ENCODE results near the gene TPP1.

TPP1 gene

DNA sequence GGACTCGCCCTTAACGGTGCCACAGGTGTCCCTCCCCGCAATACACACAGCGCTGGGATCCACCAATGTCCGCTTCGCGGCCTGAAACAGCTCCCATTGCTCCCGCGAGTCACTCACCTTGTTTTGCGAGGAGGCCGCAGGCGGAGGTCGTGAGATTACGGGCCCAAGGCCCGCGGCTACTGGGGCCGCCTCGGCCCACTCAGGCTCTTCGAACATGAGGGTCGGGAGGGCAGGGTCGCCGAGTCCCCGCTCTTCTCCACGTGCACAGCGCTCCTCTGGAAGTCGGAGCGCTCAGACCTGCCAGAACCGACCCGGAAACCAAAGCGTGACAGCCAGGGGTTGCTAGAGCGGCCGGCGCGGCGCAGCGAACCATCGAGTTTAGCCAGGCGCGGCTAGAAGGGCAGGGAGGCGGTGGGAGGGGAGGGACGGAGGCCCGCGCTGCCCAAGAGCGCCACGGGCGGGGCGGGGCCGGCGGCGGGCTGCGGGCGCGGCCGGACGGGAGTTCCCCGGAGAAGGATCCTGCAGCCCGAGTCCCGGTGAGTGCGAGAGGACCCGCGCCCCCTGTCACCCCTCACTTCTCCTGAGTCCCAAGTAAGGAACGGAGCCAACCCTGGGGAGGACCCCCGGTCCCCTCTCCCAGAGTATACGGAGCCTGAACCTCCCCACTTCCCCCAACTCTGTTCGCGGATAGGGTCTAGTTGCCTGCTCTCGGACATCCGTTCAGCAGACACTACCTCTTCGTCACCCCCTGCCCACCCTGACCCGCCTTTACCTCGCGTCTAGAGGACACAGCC is 15.7 kb downstream of the TPP1 start, which contains the start of the genes ILK and RRP8:
Gene ILK, plus strand, starts transcription at position 488 of the 794 bp plus-strand sequence. CDS start 498 bp downstream, outside the sequence.
Gene RRP8, minus strand, starts transcription at position 330 of the 794 bp plus-strand sequence. Its CDS starts 114 bp downstream, at position 216.
- in situ Hi-C loops (cut with HindIII; ENCODE audit: low pct_ligation_motif_present, low pct_unique_long_range_greater_than_20kb, low sequenced_read_pairs): no loop called here
- DNase-seq: peak; percentile 84

DNA sequence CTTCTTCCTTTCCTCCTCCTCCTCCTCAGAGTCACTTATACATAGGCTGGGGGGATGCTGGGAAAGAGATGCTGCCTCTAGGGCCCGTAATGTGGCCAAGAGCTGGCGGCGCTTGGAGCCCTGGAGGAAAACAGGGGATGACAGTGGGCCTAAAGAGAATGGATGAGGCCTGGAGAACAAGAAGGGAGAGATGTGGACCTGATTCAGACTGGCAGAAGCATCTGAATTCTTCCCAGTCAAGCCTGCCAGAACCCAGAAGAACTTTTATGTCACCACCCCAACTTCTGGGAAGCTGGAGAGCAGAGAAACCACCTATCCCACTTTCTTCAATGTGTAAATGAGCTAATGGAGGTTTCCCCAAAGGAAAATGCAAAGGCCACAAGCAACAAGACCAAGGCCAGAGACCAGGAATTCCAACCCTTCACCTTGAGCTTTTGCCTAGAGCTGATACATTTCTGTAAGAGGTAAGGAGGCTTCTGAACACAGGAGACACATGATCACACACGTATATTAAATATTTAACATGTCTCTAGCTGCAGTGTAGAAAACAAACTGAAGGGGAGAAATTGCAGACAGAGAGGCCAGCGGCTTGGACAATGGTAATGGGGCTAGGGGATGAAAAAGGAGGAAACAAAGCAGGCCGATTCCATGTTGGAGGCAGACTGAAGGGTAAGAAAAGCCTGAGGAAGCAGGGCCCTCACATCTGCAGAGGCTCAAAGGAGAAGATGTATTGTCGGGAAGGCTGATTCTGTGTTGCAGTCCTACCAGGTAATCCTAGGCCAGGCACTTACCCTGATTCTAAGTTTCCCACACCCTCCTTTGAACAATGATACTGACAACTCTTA is 16.9 kb downstream of the TPP1 start:
- no peak for DNase-seq
- in situ Hi-C loops (cut with HindIII; ENCODE audit: low pct_ligation_motif_present, low pct_unique_long_range_greater_than_20kb, low sequenced_read_pairs): no loop called here

DNA sequence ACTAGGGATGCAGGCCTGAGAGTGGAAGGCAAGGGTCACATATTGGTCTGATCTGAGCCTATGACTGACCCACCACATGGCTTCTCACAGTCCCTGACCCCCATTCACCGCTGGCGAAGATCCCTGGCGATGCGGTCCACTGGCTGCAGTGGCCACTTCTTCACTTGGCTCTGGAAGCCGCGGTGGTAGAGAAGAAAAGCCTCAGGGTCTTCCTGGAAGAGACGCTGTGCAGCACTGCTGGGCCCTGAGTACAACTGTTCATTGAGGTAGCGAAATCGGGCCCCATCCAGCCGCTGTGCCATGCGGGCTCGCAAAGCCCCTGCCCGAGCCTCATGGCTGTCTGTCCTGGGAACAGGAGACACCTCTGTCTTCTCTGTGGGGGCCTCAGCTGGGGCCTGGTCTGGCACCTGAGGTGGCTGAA is 18.2 kb downstream of the TPP1 start:
- no peak for DNase-seq
- in situ Hi-C loops (cut with HindIII; ENCODE audit: low pct_ligation_motif_present, low pct_unique_long_range_greater_than_20kb, low sequenced_read_pairs): no loop called here

- no peak for DNase-seq
- in situ Hi-C loops (cut with HindIII; ENCODE audit: low pct_ligation_motif_present, low pct_unique_long_range_greater_than_20kb, low sequenced_read_pairs): no loop called here
Observed at GRCh38 chr11:6599881-6600390, 19.3 kb downstream of the TPP1 start.

DNA sequence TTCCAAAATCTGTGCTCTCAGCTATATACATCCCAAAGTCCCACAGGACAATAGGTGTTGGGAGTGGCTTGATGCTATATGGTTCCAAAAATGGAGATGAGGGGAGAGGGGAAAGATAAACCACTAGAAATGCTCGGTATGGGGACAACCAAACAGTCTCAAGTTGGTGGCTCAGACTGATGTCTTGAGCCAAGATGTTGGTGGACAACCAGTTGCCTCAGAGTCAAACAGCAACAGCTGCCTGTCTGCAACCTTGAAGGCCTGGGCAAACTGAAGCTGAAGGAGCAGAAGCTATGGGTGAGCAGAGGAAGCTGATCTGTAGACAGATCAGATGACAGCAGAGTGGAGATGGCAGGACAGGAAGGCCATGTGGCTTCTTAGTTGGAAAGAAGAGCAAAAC is 19.8 kb downstream of the TPP1 start:
- no peak for DNase-seq
- in situ Hi-C loops (cut with HindIII; ENCODE audit: low pct_ligation_motif_present, low pct_unique_long_range_greater_than_20kb, low sequenced_read_pairs): no loop called here

DNA sequence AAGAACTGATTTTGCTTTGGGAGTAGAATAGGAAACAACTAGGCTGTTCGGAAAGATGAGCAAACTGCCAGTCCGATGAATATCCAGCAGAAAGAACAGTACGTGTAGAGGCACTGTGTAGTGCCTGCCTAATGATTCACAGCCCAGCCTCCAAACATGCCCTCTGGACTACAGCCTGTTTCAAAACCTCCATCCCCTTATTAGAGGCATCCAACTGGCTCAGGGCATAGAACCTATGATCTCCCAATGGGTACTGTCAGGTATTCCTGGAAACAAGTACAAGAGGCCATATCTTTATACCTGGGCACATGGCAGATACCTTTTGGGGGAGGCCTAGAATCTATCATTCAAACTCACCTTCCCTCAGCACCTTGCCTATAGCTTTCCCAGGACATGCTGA is 20.7 kb downstream of the TPP1 start:
- DNase-seq: no peak
- in situ Hi-C loops (cut with HindIII; ENCODE audit: low pct_ligation_motif_present, low pct_unique_long_range_greater_than_20kb, low sequenced_read_pairs): no loop called here

GRCh38 chr11:6596239-6596877 is 22.9 kb downstream of the TPP1 start:
- no peak for DNase-seq
- in situ Hi-C loops (cut with HindIII; ENCODE audit: low pct_ligation_motif_present, low pct_unique_long_range_greater_than_20kb, low sequenced_read_pairs): no loop called here

DNA sequence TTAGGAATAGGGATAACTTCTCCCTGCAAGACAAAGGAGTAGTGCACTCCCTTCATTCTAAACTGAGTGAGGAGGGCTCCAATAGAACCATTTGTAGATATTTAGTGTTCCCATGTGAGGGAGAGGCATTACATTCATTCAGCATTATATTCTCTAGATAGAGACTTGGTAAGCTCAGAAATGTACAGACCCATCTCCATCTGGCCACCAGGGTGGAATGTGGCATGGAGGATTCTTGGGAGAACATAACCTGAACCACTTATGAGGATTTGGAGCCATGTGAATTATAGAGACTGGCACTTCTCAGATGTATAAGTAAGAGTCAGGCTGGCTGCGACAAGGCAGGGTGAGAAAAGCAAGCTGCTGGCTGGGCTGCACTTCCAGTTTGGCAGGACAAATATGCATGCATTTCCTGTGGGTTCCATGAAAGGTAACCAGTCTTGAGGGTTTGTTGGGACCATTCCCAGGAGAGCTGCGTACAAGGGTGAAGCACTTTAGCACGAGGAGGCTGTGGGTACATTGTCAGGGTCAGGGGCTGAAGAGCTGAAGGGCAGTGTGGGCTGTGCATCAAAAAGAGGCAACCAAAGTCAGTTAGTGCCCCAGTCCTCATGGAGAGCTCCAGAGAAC is 25.0 kb downstream of the TPP1 start:
- in situ Hi-C loops (cut with HindIII; ENCODE audit: low pct_ligation_motif_present, low pct_unique_long_range_greater_than_20kb, low sequenced_read_pairs): no loop called here
- DNase-seq: no peak

DNA sequence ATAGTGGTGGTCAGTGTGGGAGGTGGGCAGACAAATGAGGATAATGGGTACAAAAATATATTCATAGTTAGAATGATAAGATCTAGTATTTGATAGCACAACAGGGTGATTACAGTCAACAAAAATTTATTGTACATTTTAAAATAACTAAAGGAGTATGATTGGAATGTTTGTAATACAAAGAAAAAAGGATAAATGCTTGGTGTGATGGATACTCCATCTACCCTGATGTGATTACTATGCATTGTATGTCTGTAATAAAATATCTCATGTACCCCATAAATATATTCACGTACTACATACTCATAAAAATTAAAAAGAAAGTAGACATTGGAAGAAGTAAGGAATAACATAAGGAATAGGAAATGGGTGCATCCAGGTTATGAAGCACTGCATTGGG is 31.2 kb downstream of the TPP1 start:
- DNase-seq: no peak
- in situ Hi-C loops (cut with HindIII; ENCODE audit: low pct_ligation_motif_present, low pct_unique_long_range_greater_than_20kb, low sequenced_read_pairs): no loop called here

GRCh38 chr11:6587360-6587953 is 31.8 kb downstream of the TPP1 start:
- in situ Hi-C loops (cut with HindIII; ENCODE audit: low pct_ligation_motif_present, low pct_unique_long_range_greater_than_20kb, low sequenced_read_pairs): no loop called here
- no peak for DNase-seq

DNA sequence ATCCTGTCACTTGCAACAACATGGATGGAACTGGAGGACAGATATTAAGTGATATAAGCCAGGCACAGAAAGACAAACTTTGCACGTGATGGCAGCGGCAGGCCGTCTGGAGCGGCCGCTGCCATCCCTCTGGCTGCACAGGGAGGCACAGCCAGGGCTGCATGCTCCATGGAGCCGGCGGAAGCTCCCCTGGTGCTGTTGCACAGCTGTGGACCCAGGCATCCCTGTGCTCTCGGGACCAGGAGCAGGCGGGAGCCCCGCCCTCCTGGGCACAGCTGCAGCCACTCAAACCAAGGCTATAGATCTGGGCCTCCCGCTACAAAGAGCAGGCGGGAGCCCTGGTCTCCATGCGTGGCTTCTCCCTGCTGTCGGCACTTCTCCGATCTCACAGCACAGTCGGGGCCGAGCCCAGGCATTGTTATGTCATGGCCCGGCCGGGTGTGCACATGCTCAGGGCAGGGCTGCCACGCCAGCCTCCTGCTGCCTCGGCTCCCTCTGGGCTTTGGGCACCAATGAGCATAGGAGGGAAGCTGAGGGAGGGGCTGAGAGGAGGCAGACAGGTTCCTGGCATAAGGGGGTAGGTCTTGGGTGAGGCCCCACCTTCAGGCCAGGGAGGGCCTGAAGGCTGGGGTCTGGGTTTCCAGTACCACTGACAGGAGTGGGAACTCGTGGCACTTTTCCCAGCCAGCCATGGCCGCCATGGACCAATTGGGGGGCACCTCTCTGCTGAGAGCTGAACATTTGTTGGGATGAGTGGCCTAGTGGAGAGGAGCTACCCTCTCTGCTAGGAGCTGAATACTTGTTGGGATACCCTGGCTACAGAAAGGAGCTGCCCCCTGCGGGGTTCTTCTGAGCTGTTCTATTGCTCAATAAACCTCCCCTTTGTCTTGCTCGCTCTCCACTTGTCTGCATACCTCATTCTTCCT is 32.5 kb downstream of the TPP1 start:
- DNase-seq: no peak
- in situ Hi-C loops (cut with HindIII; ENCODE audit: low pct_ligation_motif_present, low pct_unique_long_range_greater_than_20kb, low sequenced_read_pairs): no loop called here

DNA sequence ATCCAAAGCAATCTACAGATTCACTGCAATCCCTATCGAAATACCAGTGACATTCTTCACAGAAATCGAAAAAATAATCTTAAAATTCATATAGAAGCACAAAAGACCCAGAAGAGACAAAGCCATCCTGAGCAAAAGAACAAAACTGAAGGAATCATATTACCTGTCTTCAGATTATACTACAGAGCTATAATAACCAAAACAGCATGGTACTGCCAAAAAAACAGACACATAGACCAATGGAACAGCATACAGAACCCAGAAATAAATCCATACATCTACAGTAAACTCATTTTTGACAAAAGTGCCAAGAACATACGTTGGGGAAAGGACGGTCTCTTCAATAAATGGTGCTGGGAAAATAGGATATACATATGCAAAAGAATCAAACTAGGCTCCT is 34.7 kb downstream of the TPP1 start:
- no peak for DNase-seq

GRCh38 chr11:6583584-6583983 is 35.6 kb downstream of the TPP1 start:
- no peak for DNase-seq
- in situ Hi-C loops (cut with HindIII; ENCODE audit: low pct_ligation_motif_present, low pct_unique_long_range_greater_than_20kb, low sequenced_read_pairs): no loop called here

More for the DNA sequence above, 34.7 kb downstream of the TPP1 start:
- in situ Hi-C loops (cut with HindIII; ENCODE audit: low pct_ligation_motif_present, low pct_unique_long_range_greater_than_20kb, low sequenced_read_pairs): no loop called here

GRCh38 chr11:6579681-6580080 is 39.5 kb downstream of the TPP1 start:
- in situ Hi-C loops (cut with HindIII; ENCODE audit: low pct_ligation_motif_present, low pct_unique_long_range_greater_than_20kb, low sequenced_read_pairs): no loop called here
- DNase-seq: no peak

DNA sequence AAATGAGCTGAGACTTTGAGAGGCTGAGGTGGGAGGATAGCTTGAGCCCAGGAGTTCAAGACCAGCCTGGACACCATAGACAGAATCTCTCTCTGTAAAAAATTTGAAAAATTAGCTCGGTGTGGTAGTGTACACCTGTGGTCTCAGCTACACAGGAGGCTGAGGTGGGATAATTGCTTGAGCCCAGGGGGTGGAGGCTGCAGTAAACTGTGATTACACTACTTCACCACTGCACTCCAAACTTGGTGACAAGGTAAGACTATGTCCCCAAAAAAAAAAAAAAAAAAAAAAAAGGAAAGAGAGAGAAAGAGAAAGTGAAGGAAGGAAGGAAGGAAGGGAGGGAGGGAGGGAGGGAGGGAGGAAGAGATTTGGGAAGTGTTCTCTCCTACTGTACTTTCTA is 41.1 kb downstream of the TPP1 start:
- in situ Hi-C loops (cut with HindIII; ENCODE audit: low pct_ligation_motif_present, low pct_unique_long_range_greater_than_20kb, low sequenced_read_pairs): no loop called here
- DNase-seq: no peak

GRCh38 chr11:6576471-6577373 is 42.5 kb downstream of the TPP1 start:
- peak; percentile 19 for DNase-seq
- in situ Hi-C loops (cut with HindIII; ENCODE audit: low pct_ligation_motif_present, low pct_unique_long_range_greater_than_20kb, low sequenced_read_pairs): no loop called here

Data from ACHN (cell line).